ENCODE results near the gene PHLDA3. TPM values are rescaled to one million over a fixed set of nuclear protein-coding genes. Genes with fewer than 3 reads are reported as not detected.

Gene PHLDA3
- total and polyA plus RNA-seq, 2 donors (not counting 3 experiments of a cell fraction or from before 2014, with no cell fraction given): 21.4 to 29.5 TPM

DNA sequence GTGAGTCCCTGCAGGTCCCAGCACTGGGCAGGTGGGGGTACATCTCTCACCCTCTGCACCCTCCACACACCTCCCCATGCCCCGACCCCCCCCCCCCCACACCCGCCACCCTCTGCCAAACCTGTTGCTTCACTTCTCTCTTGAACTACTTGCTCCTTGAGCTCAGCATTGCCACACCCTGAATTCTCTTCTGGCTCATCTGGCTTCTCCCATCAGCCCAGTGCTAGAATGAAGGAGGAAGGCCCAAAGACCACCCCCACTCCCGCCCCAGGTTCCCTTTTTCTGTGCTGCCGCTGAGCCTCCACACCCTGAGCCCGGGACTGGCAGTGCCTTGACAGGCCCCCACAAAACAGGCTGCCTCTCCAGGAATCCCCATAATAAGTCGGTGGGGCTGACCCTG lies 41.0 kb downstream of the PHLDA3 start:
- Histone ChIP-seq H3K79me2 (ENCODE audit: control insufficient read depth, insufficient read depth, low read length) (no peaks in the 10 kb centered on the region), H3K9ac (replicated peaks; ENCODE audit: extremely low read depth, insufficient read depth, low read length) (no peak overlapping the region), H3K4me2 (ENCODE audit: insufficient read depth, low read length) (no peak overlapping the region), H3K9me1 (replicated peaks; ENCODE audit: control insufficient read depth, extremely low read depth, insufficient read depth, low read length) (no peaks in the 10 kb centered on the region), H3K27me3 (ENCODE audit: control insufficient read depth in 2 of 2, insufficient read depth in 2 of 2, low read length in 2 of 2) (peaks cover 0 to 5% of the 10 kb centered on the region in 2 experiments), H3K27ac (ENCODE audit: insufficient read depth, low read depth, low read length) (no peak overlapping the region), H3K9me3 (replicated peaks; ENCODE audit: control insufficient read depth, insufficient read depth, low read length) (no peaks in the 10 kb centered on the region), H2AFZ (ENCODE audit: low read depth, low read length) (no peak overlapping the region), H3K4me1 (ENCODE audit: control insufficient read depth, extremely low read depth, insufficient read depth, low read length) (no peaks in the 10 kb centered on the region), H4K20me1 (replicated peaks; ENCODE audit: control insufficient read depth, extremely low read depth, insufficient read depth, low read length) (no peaks in the 10 kb centered on the region), H3K36me3 (ENCODE audit: control insufficient read depth in 2 of 2, extremely low read depth in 1 of 2, insufficient read depth in 2 of 2, low read length in 2 of 2) (no peaks in the 10 kb centered on the region), H3K4me3 (replicated peaks in 1 of 3; ENCODE audit: insufficient read depth in 1 of 3, low read depth in 1 of 3, low read length in 3 of 3) (no peak overlapping the region)
- CTCF ChIA-PET: no interaction called here
- intact Hi-C loops (cut with micrococcal nuclease) (no loop called here), dilution Hi-C loops (cut with MboI; ENCODE audit: extremely low pct_ligation_motif_present, low sequenced_read_pairs) (no loop called here)
- POLR2A ChIA-PET: no interaction called here
- no peak for DNase-seq (ENCODE audit: low read depth, low spot score)
- TF ChIP-seq POLR2AphosphoS5 (IDR thresholded peaks at IDR 0.05; ENCODE audit: insufficient read depth, low read depth, low read length): no peak
- TF ChIP-seq, protein P1, sequence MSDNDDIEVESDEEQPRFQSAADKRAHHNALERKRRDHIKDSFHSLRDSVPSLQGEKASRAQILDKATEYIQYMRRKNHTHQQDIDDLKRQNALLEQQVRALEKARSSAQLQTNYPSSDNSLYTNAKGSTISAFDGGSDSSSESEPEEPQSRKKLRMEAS (IDR thresholded peaks at IDR 0.05; ENCODE audit: insufficient read depth, insufficient read length): no peak
- no peak for TF ChIP-seq FOS (IDR thresholded peaks at IDR 0.05; ENCODE audit: borderline replicate concordance, insufficient read depth, low read length)
- TF ChIP-seq EZH2 (IDR thresholded peaks at IDR 0.05; ENCODE audit: borderline replicate concordance, low read depth, low read length, severe bottlenecking): no peak
- no peak for TF ChIP-seq MYC (IDR thresholded peaks at IDR 0.05; ENCODE audit: low read depth, low read length)
- TF ChIP-seq, protein P2, sequence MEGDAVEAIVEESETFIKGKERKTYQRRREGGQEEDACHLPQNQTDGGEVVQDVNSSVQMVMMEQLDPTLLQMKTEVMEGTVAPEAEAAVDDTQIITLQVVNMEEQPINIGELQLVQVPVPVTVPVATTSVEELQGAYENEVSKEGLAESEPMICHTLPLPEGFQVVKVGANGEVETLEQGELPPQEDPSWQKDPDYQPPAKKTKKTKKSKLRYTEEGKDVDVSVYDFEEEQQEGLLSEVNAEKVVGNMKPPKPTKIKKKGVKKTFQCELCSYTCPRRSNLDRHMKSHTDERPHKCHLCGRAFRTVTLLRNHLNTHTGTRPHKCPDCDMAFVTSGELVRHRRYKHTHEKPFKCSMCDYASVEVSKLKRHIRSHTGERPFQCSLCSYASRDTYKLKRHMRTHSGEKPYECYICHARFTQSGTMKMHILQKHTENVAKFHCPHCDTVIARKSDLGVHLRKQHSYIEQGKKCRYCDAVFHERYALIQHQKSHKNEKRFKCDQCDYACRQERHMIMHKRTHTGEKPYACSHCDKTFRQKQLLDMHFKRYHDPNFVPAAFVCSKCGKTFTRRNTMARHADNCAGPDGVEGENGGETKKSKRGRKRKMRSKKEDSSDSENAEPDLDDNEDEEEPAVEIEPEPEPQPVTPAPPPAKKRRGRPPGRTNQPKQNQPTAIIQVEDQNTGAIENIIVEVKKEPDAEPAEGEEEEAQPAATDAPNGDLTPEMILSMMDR (IDR thresholded peaks at IDR 0.05; ENCODE audit: extremely low read depth in 1 of 2, insufficient read depth in 1 of 2, low read depth in 1 of 2, low read length in 2 of 2): no peak
- TF ChIP-seq POLR2A (IDR thresholded peaks at IDR 0.05; ENCODE audit: low read depth, low read length): no peak
- no peak for TF ChIP-seq GATA2 (IDR thresholded peaks at IDR 0.05; ENCODE audit: insufficient read depth, insufficient read length, low read depth, low read length)
- TF ChIP-seq JUN (IDR thresholded peaks at IDR 0.05; ENCODE audit: borderline replicate concordance, insufficient read depth, insufficient read length, low read depth): no peak
- no TSS peak for BruUV-seq (replicated peaks)
- FAIRE-seq: no peak
